LoVo (cell line): ENCODE data around the gene PDZRN3.

Experiments used
- DNase-seq: peaks from one replicate; pipeline ENCODE4 v3.0.0-alpha.2; 2016; ENCODE audit warnings: low spot score

PDZRN3 gene

GRCh38 chr3:73384091-73384906 is 240.4 kb downstream of the PDZRN3 start:
- DNase-seq = no peak

- no peak for DNase-seq
Measured at GRCh38 chr3:73383470-73384049, 241.2 kb downstream of the PDZRN3 start.

GRCh38 chr3:73381551-73381950 is 243.2 kb downstream of the PDZRN3 start:
- no peak for DNase-seq

GRCh38 chr3:73380735-73381532 is 243.8 kb downstream of the PDZRN3 start:
- DNase-seq = no peak

GRCh38 chr3:73379465-73379864 is 245.3 kb downstream of the PDZRN3 start:
- DNase-seq = no peak

GRCh38 chr3:73378207-73378606 is 246.5 kb downstream of the PDZRN3 start:
- DNase-seq = no peak

- no peak for DNase-seq
Measured at GRCh38 chr3:73365756-73366397, 258.9 kb downstream of the PDZRN3 start.

- DNase-seq = no peak
Measured at GRCh38 chr3:73364517-73364916, 260.2 kb downstream of the PDZRN3 start.

- DNase-seq = no peak
Measured at GRCh38 chr3:73363093-73363492, 261.6 kb downstream of the PDZRN3 start.

GRCh38 chr3:73361591-73361990 is 263.1 kb downstream of the PDZRN3 start:
- no peak for DNase-seq

GRCh38 chr3:73353649-73354217 is 271.0 kb downstream of the PDZRN3 start:
- DNase-seq = no peak

GRCh38 chr3:73352841-73353645 is 271.7 kb downstream of the PDZRN3 start:
- DNase-seq = no peak

- DNase-seq = no peak
Measured at GRCh38 chr3:73351423-73352071, 273.2 kb downstream of the PDZRN3 start.

GRCh38 chr3:73350996-73351395 is 273.7 kb downstream of the PDZRN3 start:
- DNase-seq = no peak

- DNase-seq = no peak
Measured at GRCh38 chr3:73349657-73350056, 275.1 kb downstream of the PDZRN3 start.

- no peak for DNase-seq
Measured at GRCh38 chr3:73342077-73342476, 282.7 kb downstream of the PDZRN3 start.

GRCh38 chr3:73341272-73341935 is 283.3 kb downstream of the PDZRN3 start:
- DNase-seq = no peak

GRCh38 chr3:73332558-73332957 is 292.2 kb downstream of the PDZRN3 start:
- no peak for DNase-seq
